Stimulated activated CD4-positive, alpha-beta T cell treated with anti-CD3 and anti-CD28 coated beads, Interleukin-4, amount 100 ng/mL, for 48 hours (primary cell): ENCODE results near the gene FAM234A.
A peak's percentile ranks its signal among the peaks of the same experiment; 100 is the strongest.
"Not testable (repeated sequence)": the region's sequence is repeated elsewhere in the genome, so short reads cannot be mapped to it uniquely, and the experiment has no call there.

Source experiments
- DNase-seq, 2 donors: peaks; one replicate each; pipeline ENCODE4 v3.0.0-alpha.2; 2020; ENCODE audit warnings: low read depth in 2 of 2

The FAM234A gene

GRCh38 chr16:265711-266110 is 31.1 kb downstream of the FAM234A start:
- DNase-seq, result no peak

DNA sequence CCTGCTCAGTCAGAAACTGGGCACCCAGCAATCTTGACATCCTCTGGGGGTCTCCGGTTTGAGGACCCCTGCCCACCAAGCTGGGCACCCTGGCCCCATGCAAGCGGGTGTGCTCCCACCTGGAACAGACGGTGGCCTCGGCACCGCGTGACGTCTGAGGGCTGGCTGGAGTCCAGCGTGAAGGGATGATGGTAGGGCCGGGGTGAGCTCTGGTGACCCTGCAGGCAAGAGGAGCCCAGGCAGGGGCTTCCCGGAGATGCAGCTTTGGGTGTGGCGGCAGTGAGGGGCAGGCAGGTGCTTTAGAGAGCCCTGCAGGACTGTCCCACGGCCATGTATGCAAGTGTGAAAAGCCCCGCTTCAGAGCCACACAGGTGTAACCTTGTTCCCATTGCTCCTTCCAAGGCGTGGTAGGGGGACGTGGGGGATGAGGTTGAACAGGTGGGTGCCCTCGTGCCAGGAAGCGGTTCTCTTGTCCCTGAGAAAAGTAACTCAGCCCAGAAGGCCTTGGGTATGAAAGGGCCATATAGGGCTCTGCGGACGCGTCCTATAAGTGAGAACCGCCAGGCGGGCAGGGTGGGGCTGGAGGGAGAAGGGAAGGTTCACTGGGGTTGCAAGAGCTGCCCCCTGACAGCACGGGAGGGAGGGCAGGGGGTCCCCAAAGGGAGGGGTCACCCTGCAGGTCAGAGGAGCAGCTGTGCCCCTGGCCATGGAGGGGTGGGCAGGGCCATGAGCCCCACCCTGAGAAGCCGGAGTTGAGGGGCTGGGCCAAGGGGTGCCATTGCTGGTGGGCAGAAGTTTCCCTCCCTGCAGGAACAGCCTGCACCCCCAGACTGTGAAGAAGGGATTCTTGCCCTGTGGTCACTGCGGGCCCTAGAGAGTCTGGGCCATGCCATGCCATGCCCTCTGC is 31.9 kb downstream of the FAM234A start:
- no peak for DNase-seq

GRCh38 chr16:267562-267961 is 32.9 kb downstream of the FAM234A start:
- DNase-seq, result not testable (repeated sequence)

DNA sequence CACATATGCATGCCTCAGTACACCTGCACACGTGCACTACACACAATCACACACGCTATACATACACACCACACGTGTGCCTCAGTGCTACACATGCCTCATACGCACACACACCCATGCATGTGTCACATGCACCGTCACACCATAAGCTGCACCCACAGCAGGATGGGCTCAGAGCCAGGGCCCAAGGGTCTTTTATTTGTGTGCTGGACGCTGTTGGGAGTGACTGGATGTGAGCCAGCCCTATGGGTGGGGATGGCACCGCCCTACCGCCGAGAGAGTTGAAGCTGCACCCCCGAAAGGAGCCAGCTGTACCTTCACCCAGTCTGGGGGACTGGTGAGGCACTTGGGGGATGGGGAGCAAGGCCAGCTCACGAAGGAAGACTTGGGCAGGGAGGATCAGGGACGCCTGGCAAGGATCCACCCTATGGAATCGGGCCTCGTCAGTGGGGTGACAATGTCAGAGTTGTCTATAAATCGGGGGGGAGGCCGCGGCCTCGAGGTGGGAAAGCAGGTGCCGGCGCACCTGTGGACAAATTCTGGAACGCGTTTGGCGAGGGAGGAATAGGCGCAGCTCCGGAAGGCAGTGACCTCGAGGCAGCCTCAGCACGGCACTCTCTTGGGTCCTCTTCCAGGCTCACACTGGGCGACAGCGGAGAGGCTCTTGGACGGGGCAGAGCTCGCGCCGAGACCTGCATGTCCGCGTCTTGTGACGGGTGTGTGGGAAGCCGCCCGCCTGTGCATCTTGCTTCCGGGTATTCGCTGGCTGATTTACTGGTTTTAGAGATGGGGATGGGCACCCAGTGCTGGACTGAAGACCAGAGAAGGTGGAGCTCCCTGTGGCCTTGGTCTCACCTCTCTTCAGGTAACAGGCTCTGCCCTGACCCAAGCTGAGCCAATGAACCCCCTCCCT is 33.8 kb downstream of the FAM234A start:
- no peak for DNase-seq

DNA sequence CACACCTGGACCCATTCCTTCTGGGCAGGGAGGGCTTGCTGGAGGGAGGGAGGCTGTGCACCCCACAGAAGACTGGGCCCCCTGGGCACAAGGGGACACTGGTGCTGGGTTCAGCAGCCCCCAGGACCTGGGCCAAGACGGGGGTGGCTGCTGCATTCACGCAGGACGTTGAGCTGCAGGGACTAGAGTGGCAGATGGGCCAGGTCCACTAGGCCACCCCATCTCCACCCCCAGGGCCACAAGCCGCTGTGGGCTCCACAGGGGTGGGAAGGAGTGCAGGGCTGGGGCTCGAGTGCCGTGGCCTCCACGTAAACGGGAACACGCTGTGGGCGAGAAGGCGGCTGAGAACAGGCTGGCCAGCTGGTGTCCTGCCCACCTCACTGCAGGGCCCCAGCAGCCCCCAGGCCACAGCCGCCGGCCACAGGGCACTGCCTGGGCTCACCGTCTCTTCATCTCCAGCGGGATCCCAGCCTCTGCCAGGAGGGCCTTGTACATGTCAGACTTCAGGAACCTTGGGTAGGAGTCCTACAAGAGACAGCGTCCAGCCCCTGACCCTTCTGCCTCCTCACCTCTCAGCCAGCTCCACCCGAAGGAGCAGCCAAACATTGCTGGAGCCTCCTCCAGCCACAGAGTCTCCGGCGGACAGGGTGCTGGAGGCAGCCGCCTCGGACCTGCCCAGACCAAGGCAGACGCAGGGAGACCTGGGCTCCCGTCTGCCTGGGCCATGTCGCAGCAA is 34.6 kb downstream of the FAM234A start:
- DNase-seq, result no peak

DNA sequence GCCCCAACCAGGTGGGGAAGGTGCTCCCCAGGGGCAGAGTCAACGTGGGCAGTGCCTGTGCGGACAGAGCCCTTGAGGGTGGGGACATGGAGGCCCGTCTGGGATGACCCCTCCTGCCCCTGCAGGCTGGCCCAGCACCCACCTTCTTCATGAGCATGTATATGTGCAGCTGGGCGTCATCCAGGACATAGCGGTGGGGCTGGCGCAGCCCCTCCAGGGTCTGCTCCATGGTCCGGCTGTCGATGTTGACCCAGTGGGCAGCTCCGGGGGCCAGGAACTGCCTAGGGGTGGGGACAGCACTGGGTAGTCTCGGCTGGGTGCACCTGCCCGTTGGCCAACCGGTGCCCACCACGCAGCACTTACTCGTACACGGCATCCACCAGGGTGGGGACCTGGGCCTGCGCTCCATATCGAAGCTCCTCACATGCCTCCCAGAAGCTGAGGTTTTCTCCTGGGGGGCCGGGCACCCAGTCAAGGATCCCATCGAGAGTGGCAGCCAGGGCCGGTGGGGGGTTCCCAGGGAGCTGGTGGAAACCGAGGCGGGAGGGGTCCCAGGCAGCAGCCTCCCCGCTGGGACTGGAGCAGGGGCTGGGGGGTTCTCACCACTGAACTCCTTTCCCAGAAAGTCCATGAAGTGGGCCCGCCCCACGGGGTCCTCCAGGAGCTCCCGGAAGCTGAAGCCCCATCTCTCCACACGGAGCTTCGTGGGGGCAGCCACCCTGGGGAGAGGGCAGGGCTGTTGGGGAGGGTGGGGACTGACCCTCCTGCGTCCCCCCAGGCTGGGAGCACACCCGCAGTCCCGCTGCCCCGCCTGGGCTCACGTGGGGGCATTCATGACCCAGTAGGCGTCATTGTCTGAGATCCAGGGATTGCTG is 36.0 kb downstream of the FAM234A start:
- DNase-seq, result no peak

- DNase-seq, result no peak
Measured at GRCh38 chr16:272633-273546, 38.3 kb downstream of the FAM234A start.

- no peak for DNase-seq
Measured at GRCh38 chr16:273547-274421, 39.2 kb downstream of the FAM234A start.

GRCh38 chr16:275041-275641 is 40.5 kb downstream of the FAM234A start:
- peak in 1 of 2 donors; percentile 16 for DNase-seq

- DNase-seq, result no peak
Measured at GRCh38 chr16:275786-276232, 41.2 kb downstream of the FAM234A start, which contains the start of gene RGS11. RGS11 (minus strand) TSS chr16:275944; CDS start chr16:275911, 33 bp downstream.

DNA sequence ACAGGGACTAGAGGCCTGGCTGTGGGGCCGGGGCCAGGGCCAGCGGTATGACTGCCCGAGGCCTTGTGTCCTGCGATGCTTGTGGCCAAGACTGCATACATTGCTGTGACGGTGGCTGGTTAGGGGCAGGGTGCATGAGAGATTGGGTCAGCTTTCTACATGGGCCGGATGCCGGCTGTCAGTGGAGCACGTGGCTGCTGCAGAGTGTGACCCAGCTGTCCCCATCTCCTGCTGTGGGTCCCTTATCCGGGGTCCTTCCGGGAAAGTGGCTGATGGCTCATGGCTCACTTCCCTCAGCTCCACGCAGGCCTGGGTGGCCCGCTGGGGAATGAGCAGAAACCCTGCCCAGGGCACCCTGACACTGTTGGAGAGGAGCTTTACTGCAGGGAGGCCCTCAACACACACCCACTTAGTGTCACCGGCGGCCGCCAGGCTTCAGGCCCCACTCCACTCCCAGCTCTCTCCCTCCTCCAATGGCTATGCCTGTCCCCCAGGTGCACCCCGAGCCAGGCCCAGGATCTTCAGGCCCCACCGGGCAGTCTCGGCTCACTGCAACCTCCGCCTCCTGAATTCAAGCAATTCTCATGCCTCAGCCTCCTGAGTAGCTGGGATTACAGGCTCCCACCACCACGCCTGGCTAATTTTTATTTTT is 41.9 kb downstream of the FAM234A start:
- no peak for DNase-seq

DNA sequence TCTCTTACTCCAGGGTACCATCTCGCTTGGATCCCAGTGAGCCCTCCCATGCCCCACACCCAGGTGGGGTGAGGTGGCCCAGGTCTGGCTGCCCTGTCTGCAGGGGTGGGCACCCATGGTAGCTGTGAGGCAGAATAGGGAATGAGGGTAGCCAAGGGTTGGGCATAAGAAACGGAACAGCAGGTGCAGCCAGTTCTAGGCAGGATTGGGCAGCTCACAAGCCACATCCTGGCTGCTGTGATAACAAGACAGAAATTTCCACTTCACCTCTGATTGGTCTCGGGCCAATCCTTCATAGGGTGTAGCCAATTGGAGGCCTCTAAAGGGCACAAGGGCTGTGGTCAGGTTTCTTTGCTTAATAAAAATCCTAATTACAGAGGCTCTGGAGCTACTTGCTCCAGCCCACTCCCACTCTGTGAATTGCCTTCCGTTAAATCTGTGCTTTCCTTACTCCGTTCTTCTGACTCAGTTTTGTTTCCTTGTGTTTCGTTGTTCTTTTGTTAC is 44.3 kb downstream of the FAM234A start:
- no peak for DNase-seq

GRCh38 chr16:279531-279930 is 44.9 kb downstream of the FAM234A start:
- DNase-seq, result no peak

DNA sequence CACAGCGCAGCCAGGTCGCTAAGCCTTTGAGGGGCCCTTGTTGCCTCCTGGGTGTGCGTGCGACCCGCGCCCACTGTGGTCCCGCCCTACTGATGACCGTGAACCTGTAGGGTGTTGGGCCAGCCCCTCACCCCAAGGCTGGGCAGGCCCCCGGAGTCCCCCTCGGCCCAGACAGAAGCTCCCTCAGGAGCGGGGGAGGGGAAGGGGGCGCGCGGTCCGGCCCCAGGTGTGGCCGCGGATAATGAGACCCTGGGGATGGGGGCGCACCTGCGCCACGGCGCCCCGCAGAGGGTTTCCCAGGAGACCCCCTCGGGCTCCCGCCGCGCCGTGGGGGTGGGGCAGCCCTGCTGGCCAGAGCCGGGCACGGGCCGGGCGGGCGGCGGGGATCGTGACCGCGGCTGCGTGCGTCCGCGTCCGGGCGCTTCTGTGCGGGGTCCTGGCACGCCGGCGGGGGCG is 45.4 kb downstream of the FAM234A start:
- no peak for DNase-seq

DNA sequence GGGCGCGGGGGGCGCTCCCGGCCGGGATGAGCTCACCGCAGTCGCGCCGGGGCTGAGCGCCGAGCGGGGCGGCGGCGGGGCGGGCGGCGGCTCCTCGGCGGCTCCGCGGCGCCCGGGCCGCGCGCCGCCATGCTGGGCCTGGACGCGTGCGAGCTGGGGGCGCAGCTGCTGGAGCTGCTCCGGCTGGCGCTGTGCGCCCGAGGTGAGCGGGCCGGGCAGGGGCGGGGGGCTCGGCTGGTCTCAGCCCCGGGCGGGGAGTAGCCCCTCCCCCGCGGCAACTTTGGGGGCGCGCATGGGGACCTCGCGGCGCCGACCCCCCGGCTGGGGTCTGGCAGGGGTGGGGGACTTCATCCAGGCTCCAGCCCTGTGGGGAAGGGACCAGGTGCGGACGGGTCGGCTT is 45.9 kb downstream of the FAM234A start, which contains the start of gene ARHGDIG:
Gene ARHGDIG, plus strand, starts transcription at position 40 of the 400 bp plus-strand sequence. Its CDS starts 90 bp downstream, at position 130.
- DNase-seq, result no peak

- DNase-seq, result no peak
Measured at GRCh38 chr16:280991-281659, 46.5 kb downstream of the FAM234A start.
